Activated CD4-positive, CD25-positive, alpha-beta regulatory T cell treated with anti-CD3 and anti-CD28 coated beads, Interleukin-2, amount 50 U/mL, for 16 hours (primary cell): ENCODE measurements around the gene MAP2K5.

Source experiments
- DNase-seq: peaks from one replicate; pipeline ENCODE4 v3.0.0-alpha.2; 2020; ENCODE audit warnings: low read depth, low spot score

Gene MAP2K5

DNA sequence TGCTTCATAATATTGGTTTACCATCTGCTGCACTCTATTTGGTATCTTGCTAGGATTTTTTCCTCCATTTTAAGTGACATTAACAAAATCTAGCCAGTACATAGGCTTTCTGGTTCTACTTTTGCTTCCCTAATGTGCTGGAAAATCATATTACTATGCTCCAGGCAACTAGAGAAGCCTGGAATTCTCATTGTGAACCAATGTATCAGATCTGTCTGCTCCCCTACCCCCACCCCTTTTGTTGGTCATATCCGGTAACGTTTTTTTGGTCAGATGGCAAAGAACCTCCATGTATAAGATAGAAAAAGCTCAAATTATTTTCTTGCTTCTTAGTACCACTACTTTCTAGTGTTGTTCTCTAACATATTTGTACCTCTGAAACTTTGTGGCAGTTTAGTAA, 17.1 kb downstream of the MAP2K5 start:
- DNase-seq = no peak

DNA sequence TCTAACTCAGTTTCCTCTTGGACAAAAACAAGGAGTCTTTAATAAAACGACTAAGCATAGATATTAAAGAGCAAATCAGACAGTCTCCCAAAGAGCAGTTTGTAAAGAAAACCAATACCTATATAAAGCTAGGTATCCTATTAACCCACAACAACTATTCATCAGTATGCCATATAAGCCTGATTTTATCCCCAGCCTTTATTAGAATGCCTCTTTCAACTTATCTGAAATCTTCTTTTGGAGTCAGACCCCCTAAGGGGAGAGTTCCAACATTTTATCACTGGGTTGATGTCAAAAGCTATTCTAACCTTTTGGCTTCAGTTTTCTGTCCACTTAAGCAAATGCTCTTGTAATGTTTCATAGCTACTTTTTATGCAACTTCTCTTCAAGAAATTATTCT, 17.8 kb downstream of the MAP2K5 start:
- DNase-seq = no peak

- no peak for DNase-seq
Measured at GRCh38 chr15:67563092-67563491, 20.6 kb downstream of the MAP2K5 start.

GRCh38 chr15:67564021-67564967, 21.8 kb downstream of the MAP2K5 start:
- DNase-seq = no peak

- DNase-seq = no peak
Measured at GRCh38 chr15:67564968-67565345, 22.5 kb downstream of the MAP2K5 start.

DNA sequence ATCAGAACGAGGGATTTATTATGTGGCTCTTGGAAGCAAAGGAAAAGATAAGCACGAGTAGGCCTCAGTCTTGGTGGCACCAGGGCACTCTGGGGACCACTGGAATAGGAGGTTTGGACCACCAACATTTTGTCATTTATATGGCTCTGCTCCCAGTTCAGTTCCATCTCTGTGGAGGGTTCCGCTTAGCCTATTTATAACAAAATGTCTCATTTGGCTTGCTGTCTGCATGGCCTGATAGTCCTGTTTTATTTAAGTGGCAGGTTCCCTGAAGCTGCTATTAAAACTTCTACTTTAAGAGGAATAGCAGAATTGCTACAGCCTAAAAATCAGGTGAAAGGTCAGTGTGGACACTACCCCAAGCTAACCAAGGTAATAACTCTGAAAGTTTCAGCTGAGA, 27.2 kb downstream of the MAP2K5 start:
- DNase-seq = no peak

DNA sequence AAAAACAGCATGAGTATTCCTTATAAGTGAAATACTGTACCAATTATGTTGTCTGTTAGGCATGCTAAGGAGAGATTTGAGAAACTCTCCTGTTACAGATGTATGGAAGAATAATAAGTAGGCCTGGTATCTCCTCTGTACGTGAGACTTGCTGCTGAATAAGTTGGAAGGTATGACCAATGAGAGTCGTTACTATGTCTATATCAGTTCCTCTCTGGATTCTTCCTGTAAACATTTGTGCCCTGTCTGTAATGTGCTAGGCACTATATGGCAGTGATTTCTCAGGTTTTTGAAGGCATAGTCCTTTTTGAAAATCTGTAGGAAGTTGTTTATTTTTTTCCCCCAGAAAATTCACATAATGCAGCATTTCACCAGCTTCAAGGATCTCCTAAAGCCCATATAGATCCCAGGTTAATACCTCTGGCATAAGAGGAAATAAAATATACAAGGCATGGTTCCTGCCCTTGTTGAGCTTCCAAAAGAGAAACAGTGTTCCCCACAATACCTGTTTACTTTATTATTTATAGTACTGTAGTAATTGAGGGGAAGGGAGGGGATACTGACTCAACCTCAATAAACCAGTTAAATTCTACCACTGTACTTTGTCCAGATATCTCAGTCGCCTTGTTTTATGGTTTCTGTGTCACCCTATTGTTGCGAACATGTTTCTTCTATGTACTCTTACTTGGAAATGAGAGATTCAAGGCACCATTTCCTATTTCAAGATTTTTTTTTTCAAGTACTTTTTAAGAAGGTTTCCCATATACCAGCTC, 28.6 kb downstream of the MAP2K5 start:
- DNase-seq = no peak

DNA sequence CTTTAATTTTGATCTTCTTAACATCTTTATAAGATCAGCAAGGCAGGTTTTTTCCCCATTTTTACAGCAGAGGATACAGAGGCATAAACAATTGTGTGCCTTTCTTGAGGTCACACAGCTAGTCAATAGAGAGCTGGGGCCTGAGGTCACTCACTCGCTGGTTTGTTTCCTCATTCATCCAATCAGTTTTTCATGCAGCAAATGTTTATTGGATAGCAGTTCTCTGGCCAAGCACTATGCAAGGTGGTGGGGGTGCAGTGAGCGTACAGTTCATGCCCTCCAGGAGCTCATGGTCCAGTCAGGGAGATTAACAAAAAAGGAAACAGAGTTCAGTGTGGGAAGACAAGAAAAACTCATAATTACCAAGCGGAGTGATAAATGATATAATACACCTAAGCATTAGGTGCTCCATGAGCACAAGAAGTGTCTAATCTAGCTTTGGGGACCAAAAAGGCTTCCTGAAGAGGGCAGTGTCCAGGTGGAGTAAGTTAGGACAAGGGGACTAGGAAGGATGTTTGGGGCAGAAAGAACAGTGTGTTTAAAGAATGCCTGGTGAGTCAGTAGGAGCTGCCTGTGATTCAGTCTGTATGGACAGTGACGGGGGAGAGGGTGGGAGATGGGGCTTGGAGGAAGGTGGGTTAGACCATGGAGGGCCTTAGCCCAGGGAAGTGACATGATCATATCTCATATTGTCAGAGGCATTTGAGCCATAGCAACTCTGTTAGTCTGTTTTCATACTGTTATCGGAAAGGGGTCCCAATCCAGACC, 29.3 kb downstream of the MAP2K5 start:
- no peak for DNase-seq

- no peak for DNase-seq
Measured at GRCh38 chr15:67573194-67573593, 30.7 kb downstream of the MAP2K5 start.

DNA sequence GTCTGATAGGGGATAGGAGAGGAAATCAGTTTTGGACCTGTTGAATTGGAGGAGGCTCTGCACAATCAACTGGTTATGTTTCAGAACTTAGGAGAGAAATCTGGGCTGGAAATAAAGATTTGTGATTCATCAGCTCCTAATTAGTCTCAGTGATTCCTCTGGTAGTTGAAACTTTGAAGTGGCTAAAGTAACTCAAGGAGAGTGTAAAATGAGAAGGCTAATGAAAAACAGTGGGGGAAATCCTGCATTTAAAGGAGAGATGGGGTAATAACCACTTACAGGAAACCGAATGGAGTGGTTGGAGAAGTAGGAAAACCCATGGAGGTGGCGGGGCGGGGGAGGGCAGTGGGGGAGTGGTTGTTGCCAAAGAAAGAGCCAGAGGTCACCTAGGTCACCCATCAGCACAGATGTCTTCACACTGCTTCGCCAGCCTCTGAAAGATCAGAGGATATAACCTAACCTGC, 32.6 kb downstream of the MAP2K5 start:
- no peak for DNase-seq

- DNase-seq = no peak
Measured at GRCh38 chr15:67578020-67578600, 35.6 kb downstream of the MAP2K5 start.

DNA sequence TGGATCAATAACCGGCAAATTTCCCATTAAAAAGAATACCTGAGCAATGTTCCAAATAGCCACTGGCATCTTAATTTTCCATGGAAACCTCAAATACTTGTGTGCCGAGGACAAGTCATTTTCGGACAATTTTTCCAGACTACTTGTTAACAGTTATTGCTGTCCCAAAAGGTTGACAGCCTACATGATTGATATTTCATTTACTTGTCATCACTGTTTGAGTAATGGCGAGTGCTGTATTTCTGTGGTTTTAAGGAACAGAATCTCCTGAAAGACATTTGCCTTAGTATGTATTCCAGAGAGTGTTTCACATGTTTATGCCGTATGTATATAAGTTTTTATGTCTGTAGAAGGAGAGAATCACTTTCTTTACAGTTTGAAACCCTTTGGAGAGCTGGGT, 36.7 kb downstream of the MAP2K5 start:
- no peak for DNase-seq

DNA sequence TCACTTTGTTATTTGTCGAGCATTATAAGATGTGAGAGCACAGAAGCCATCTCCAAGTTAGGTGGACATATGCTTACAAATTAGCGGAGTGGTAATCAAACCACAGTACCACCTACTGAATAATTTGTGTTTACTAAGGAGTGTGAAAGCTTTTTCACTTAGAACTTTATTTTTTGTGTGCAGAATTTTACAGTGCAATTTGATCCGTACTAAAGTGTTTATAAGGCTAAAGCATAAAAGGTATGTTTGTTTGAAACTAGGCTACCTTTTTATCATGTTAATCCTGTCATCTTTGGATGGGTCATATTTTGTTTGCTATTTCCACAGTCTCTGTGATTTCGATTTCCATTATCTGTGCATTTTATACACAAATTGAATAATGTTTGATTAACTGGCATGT, 37.5 kb downstream of the MAP2K5 start:
- no peak for DNase-seq

GRCh38 chr15:67584157-67584556, 41.7 kb downstream of the MAP2K5 start:
- no peak for DNase-seq

DNA sequence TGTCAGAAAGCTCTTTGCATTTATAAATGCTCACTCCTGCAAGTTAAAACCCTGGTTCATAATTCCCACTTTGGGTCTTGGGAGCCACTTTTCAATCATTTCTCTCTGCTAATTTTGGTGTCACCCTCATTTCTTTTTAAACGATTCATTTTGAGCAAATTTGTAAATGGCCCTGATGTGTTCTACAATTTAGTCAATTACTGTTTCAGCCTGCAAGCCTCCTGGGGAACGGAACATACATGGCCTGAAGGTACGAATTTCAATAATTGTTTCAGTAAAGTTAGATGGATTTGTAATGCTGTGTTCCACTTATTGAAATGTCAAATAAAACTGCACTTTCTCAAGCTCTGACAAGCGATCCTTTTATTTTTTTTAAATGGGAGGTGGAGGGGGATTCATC, 43.2 kb downstream of the MAP2K5 start:
- DNase-seq = no peak

GRCh38 chr15:67587331-67587730, 44.8 kb downstream of the MAP2K5 start:
- no peak for DNase-seq

DNA sequence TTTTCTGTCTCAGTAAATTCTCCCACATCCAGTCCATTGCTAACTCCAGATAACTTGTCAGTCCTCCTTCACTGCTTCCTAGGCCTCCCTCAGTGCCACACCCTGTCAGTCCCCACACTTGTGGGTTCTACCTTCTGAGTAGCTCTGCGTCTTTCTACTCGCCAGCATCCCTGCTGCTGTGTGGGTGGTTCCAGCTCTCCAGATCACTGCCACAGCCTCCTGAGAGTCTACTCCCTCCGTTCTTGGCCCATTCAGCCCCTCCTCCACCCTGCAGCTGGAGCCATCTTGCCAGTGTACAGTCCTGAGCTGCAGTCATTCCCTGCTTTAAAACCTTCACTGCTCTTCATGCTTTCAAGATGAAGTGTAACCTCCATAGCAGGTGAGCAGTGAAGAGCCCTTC, 45.3 kb downstream of the MAP2K5 start:
- DNase-seq = no peak

DNA sequence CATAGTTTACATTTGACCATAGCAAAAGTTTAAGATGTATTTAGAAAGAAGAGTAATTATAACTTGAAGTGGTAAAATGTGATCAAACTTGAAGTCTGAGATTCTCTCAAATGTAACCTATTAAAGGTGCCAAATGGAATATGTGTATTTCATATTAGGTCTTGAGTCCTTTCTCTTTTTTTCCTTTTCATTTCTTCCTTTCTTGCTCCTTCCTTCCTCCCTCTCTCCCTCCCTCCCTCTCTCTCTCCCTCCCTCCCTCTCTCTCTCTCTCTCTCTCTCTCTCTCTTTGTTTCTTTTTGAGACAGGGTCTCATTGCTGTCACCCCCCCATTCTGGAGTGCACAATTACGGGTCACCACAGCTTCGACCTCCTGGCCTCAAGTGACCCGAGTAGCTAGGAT, 47.7 kb downstream of the MAP2K5 start:
- no peak for DNase-seq

DNA sequence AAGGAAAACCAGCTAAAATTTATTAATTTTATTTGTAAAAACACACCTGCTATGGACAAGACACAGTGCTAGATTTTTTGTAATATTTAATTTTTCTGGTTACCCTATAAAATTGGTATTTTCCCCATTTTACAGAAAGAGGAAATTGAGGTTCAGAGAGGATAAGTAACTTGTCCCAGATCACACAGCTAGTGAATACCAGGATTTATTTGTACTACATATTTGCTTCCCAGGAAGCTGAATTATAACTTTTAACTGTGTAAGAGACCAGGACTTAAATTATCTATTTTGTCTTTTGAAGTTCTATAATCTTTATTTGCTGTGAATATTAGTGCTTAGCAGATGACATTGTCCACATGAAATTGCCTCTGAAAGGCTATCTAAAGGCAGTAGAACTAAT, 49.7 kb downstream of the MAP2K5 start:
- DNase-seq = no peak

- DNase-seq = no peak
Measured at GRCh38 chr15:67593562-67593961, 51.1 kb downstream of the MAP2K5 start.

DNA sequence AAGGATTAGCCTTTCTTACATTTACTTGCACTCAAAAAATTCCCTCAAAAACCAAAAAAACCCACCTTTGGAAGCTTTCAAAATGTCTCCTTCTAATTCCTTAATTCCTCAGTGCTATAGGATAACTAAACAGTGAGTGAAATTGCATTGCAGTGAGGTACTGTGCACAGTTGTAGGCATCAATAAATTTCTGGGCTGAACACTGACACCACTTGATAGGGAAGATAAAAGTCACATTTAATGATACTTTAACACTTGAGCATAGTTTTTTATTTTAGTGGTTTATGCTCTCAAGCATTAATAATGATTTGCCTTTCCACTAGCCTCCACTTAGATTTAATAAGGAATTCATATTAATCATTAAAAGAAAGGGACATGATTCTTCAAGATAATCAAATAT, 52.3 kb downstream of the MAP2K5 start:
- DNase-seq = no peak

- DNase-seq = no peak
Measured at GRCh38 chr15:67595572-67595971, 53.1 kb downstream of the MAP2K5 start.
